OCI-LY7 (cell line): ENCODE data around the gene GABRG3.

ENCODE experiments used
- EZH2phosphoT487 ChIP-seq: fragments of 200-600 bp; sonication (generic); IDR thresholded peaks from 2 replicates; pipeline ENCODE4 v1.6.1; 2018; ENCODE audit warnings: low read depth, borderline replicate concordance, mild to moderate bottlenecking, mixed run types, antibody characterized with exemption, low read length, moderate library complexity, mixed read lengths
- TF ChIP-seq, protein P1 (sequence below): fragments of 200-600 bp; sonication (generic); conservative IDR thresholded peaks from 2 replicates; pipeline ENCODE4 v1.5.1; 2014; ENCODE audit warnings: mild to moderate bottlenecking, antibody characterized with exemption, low read length, moderate library complexity, mixed read lengths

DNA sequence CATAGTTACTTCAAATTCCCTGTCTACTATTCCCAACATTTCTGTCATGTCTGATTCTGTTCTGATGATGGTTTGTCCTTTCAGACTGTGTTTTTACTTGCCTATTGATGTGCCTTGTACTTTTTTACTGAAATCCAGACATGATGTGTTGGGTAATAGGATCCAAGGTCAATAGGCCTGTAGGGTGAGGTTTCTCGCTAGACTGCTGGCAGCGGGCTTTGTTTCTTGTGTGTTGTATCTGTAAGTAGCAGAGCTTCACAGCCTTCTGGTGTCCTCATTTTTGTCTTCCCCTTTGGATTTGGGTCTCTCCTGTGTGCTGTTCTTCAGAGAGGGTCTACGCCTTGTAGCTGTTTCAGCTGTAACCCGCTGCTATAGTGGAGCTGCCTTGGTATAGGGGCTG is 140.3 kb downstream of the GABRG3 start:
- TF ChIP-seq, protein P1, sequence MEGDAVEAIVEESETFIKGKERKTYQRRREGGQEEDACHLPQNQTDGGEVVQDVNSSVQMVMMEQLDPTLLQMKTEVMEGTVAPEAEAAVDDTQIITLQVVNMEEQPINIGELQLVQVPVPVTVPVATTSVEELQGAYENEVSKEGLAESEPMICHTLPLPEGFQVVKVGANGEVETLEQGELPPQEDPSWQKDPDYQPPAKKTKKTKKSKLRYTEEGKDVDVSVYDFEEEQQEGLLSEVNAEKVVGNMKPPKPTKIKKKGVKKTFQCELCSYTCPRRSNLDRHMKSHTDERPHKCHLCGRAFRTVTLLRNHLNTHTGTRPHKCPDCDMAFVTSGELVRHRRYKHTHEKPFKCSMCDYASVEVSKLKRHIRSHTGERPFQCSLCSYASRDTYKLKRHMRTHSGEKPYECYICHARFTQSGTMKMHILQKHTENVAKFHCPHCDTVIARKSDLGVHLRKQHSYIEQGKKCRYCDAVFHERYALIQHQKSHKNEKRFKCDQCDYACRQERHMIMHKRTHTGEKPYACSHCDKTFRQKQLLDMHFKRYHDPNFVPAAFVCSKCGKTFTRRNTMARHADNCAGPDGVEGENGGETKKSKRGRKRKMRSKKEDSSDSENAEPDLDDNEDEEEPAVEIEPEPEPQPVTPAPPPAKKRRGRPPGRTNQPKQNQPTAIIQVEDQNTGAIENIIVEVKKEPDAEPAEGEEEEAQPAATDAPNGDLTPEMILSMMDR = no peak
- TF ChIP-seq EZH2phosphoT487 = no peak
